Brain microvascular endothelial cell (primary cell): ENCODE measurements around the gene TAS2R1.

Experiments used
- DNase-seq: peaks from one replicate; pipeline ENCODE4 v3.0.0-alpha.2; 2020
- H3K27ac ChIP-seq: fragments of 250-450 bp; sonication (Bioruptor Pico); 2 replicates; pipeline ENCODE4 v1.5.1; 2020; ENCODE audit warnings: mild to moderate bottlenecking, moderate library complexity
- H3K27me3 ChIP-seq: fragments of 250-450 bp; sonication (Bioruptor Pico); replicated peaks from 2 replicates; pipeline ENCODE4 v1.5.1; 2020; ENCODE audit warnings: mild to moderate bottlenecking
- H3K36me3 ChIP-seq: fragments of 250-450 bp; sonication (Bioruptor Pico); replicated peaks from 2 replicates; pipeline ENCODE4 v1.5.1; 2020; ENCODE audit warnings: mild to moderate bottlenecking
- H3K4me3 ChIP-seq: 2 replicates; pipeline ENCODE4 v1.5.1; 2011; ENCODE audit warnings: low read depth, mild to moderate bottlenecking, control low read depth, low read length, moderate library complexity
- in situ Hi-C: cut with HindIII; loops from 2 replicates; pipeline ENCODE4 v1.10.0; 2017; ENCODE audit warnings: low sequenced_read_pairs, low pct_ligation_motif_present
- TF ChIP-seq, protein P1 (sequence below): IDR thresholded peaks from 2 replicates; pipeline ENCODE4 v1.5.1; 2011; ENCODE audit warnings: low read depth, mild to moderate bottlenecking, moderate library complexity, low read length, control low read depth, inconsistent platforms; ENCODE audit errors: missing control alignments

The TAS2R1 gene

DNA sequence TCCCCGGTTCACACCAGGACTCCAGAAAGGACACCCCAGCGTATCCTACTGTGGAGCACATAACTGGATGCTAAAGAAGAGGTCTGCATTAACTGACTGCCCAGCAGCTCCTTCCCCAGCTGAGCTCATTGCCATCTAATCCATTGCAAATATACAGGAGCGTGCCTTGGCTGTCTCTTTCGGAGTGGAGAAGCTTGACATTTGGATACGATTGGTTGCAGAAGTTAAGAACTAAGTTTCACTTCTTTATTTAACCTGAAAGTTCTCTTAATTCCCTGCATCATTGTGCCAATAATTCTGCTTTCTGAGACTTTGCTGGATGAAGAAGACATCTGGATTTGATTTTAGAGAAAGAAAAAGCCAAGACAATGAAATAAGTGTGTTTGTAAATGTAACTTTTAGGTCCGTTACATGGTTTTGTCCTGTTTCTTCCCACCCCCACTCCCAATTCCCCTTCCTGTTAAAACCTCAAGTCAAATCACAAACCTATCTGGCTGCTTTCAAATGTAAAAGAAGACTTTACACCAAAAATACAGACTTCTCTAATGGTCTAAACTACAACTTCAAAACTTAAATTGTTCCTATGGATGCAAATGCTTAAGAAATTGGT is 33.9 kb downstream of the TAS2R1 start:
- H3K27me3 ChIP-seq: no peaks in the 10 kb centered on the region
- no peak overlapping the region for H3K4me3 ChIP-seq
- TF ChIP-seq, protein P1, sequence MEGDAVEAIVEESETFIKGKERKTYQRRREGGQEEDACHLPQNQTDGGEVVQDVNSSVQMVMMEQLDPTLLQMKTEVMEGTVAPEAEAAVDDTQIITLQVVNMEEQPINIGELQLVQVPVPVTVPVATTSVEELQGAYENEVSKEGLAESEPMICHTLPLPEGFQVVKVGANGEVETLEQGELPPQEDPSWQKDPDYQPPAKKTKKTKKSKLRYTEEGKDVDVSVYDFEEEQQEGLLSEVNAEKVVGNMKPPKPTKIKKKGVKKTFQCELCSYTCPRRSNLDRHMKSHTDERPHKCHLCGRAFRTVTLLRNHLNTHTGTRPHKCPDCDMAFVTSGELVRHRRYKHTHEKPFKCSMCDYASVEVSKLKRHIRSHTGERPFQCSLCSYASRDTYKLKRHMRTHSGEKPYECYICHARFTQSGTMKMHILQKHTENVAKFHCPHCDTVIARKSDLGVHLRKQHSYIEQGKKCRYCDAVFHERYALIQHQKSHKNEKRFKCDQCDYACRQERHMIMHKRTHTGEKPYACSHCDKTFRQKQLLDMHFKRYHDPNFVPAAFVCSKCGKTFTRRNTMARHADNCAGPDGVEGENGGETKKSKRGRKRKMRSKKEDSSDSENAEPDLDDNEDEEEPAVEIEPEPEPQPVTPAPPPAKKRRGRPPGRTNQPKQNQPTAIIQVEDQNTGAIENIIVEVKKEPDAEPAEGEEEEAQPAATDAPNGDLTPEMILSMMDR: no peak
- H3K27ac ChIP-seq: no peak overlapping the region
- H3K36me3 ChIP-seq: no peaks in the 10 kb centered on the region
- DNase-seq: no peak
- in situ Hi-C loops: no loop called here

DNA sequence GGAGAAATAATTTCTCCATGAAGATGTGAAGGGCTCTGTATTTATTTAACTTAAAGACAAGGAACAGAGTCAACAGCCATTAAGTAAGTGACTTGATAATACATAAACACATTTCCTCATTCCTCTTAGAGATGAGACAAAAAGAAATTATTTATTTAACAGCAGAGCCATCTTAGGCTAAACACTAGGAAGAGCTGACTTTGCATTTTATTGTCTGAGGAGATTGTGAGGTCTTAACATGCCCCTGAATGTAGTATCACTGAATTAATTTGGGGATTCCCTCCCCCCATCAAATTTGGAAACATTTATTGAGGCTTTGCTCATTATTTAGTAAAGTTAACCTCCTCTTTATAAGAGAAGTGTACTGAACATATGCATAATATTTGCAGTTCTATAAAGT is 35.2 kb downstream of the TAS2R1 start:
- in situ Hi-C loops: no loop called here
- no peaks in the 10 kb centered on the region for H3K27me3 ChIP-seq
- DNase-seq: no peak
- H3K4me3 ChIP-seq: no peak overlapping the region
- no peaks in the 10 kb centered on the region for H3K36me3 ChIP-seq
- TF ChIP-seq, protein P1: no peak
- H3K27ac ChIP-seq: no peak overlapping the region

DNA sequence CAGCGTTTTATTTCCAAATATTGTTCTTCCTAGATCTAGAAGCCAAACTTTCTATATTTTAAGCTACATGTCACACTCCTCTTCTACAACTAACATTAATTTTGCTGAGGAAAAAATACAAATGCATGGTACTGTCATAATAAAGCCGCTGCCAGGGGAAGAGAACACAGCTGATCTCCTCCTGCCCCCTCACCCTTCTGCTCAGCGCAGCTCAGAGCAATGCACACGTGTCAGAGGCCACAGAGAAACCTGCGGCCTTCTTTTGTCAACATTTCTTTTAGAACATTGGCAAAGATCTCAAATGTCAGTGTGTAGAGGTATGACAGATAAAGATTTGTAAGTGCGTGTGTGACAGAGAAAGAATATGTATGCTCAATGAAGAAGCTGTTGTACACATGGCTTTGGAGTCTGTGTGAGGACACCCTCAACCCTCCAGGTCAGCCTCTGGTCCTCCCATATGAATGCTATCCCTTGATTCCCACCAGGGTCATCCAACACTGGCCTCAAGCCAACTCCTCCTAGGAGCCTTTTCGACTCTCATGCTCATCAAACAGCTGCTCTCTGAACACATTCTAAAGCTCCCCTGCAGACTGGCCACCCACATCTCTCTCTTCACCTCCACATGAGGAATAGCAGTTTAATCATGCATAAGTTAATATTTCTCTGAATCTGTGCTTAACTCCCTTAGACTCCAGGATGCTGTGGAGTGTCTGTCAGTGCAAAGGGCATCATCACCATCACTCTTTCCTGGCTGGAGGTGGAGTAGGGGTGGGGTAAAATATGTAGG is 40.9 kb downstream of the TAS2R1 start:
- Histone ChIP-seq H3K27me3 (no peaks in the 10 kb centered on the region), H3K4me3 (no peak overlapping the region), H3K36me3 (no peaks in the 10 kb centered on the region), H3K27ac (no peak overlapping the region)
- TF ChIP-seq, protein P1: no peak
- DNase-seq: no peak
- in situ Hi-C loops: no loop called here

DNA sequence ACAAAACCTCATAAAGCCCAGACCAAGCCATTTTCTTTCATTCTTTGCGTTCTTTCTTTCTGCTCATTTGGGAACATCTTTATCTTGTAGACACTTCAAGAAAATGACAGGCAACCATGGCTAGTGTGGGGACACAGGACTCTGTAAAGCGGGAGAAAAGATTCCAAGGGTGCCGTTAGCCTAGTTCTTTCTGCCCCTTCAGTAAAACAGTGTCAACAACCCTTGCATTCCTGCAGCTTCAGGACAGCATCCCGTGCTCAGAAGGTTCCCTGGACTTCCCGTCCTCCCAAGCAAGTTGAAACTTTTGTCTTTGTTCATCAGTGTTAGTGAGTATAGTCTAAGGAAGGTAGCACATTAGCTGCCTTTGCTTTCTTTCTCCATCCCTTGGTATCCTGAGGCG is 41.9 kb downstream of the TAS2R1 start:
- Histone ChIP-seq H3K27me3 (no peaks in the 10 kb centered on the region), H3K36me3 (no peaks in the 10 kb centered on the region), H3K27ac (no peak overlapping the region), H3K4me3 (no peak overlapping the region)
- in situ Hi-C loops: no loop called here
- TF ChIP-seq, protein P1: no peak
- DNase-seq: no peak

- Histone ChIP-seq H3K4me3 (no peak overlapping the region), H3K36me3 (no peaks in the 10 kb centered on the region), H3K27ac (no peak overlapping the region), H3K27me3 (no peaks in the 10 kb centered on the region)
- TF ChIP-seq, protein P1: no peak
- DNase-seq: no peak
- in situ Hi-C loops: no loop called here
Observed at GRCh38 chr5:9587135-9587534, 43.0 kb downstream of the TAS2R1 start.

- in situ Hi-C loops: no loop called here
- Histone ChIP-seq H3K36me3 (no peaks in the 10 kb centered on the region), H3K27ac (no peak overlapping the region), H3K27me3 (no peaks in the 10 kb centered on the region), H3K4me3 (no peak overlapping the region)
- no peak for DNase-seq
- TF ChIP-seq, protein P1: no peak
Observed at GRCh38 chr5:9582406-9582805, 47.7 kb downstream of the TAS2R1 start.
